Heart left ventricle (tissue), 16 donors: Measurements from ENCODE around the gene XPR1. TPM values are rescaled to one million over a fixed set of nuclear protein-coding genes. Genes with fewer than 3 reads are reported as not detected.

Experiments
- ATAC-seq, 4 donors: fragments of 200-7000 bp; cut with Tn5 transposase; one replicate each; pipeline ENCODE4 v1.9.1; 2020 to 2022; ENCODE audit warnings: moderate library complexity in 4 of 4, mild to moderate bottlenecking in 3 of 4, moderate number of reproducible peaks in 1 of 4
- DNase-seq, 5 donors: peaks; one replicate each; pipeline ENCODE4 v3.0.0-alpha.2; 2020
- H3K27ac ChIP-seq, 12 donors: fragments of 200-600 bp; sonication (generic) in 4 of 12; one replicate each; pipeline versions ENCODE4 v1.5.0 to v1.8.0; 2016 to 2022; ENCODE audit warnings: mild to moderate bottlenecking in 2 of 12
- H3K27me3 ChIP-seq, 9 donors: fragments of 200-600 bp; sonication (generic) in 2 of 9; one replicate each; pipeline versions ENCODE4 v1.5.1 to v1.8.0; 2016 to 2022; ENCODE audit warnings: mild to moderate bottlenecking in 3 of 9
- H3K36me3 ChIP-seq, 9 donors: fragments of 200-600 bp; sonication (generic) in 2 of 9; one replicate each; pipeline versions ENCODE4 v1.5.0 to v1.8.0; 2018 to 2022; ENCODE audit warnings: mild to moderate bottlenecking in 2 of 9
- H3K4me1 ChIP-seq, 12 donors: fragments of 200-600 bp; sonication (generic) in 4 of 12; one replicate each; pipeline versions ENCODE4 v1.5.0 to v1.8.0; 2016 to 2022; ENCODE audit warnings: mild to moderate bottlenecking in 3 of 12
- H3K4me3 ChIP-seq, 12 donors: fragments of 200-600 bp; sonication (generic) in 4 of 12; one replicate each; pipeline versions ENCODE4 v1.5.0 to v1.8.0; 2017 to 2022; ENCODE audit warnings: mild to moderate bottlenecking in 9 of 12, moderate library complexity in 4 of 12
- H3K9me3 ChIP-seq, 12 donors: fragments of 200-600 bp; sonication (generic) in 4 of 12; one replicate each; pipeline versions ENCODE4 v1.5.0 to v1.8.0; 2016 to 2022; ENCODE audit warnings: mild to moderate bottlenecking in 1 of 12
- CTCF ChIP-seq, 12 donors: fragments of 200-600 bp; sonication (generic) in 4 of 12; IDR thresholded peaks; one replicate each; pipeline versions ENCODE4 v1.5.0 to v1.8.0; 2018 to 2022; ENCODE audit warnings: antibody characterized with exemption in 12 of 12, mild to moderate bottlenecking in 5 of 12
- POLR2A ChIP-seq, 2 donors: fragments of 450-650 bp; IDR thresholded peaks; one replicate each; pipeline ENCODE4 v1.6.1; 2017; ENCODE audit warnings: antibody characterized with exemption in 2 of 2, mild to moderate bottlenecking in 2 of 2, moderate library complexity in 2 of 2
- WGBS, 4 donors: extraction: QIAGEN DNeasy Blood & Tissue Kit in 2 of 4; methylation state at CpG; one replicate each; pipeline versions ENCODE4 v1.1.5 to v1.1.7; 2013 to 2018; 5-methylcytosine and 5-hydroxymethylcytosine counted together
- intact Hi-C, 10 donors: fragments of 100-400 bp; cut with DNase I; formaldehyde crosslinking; loops; one replicate each; pipeline versions ENCODE4 v1.11.1 to v1.14.2; 2022
- polyA plus RNA-seq, 2 donors: library from polyadenylated mRNA; stranded (reverse); fragments of 200-250 nt; gene quantifications; one replicate each; pipeline ENCODE4 v1.2.3, GENCODE V29; 2013
- total RNA-seq, 9 donors: library from RNA; depleted of rRNA in 2 of 9; stranded (reverse); fragments of >200 nt in 2 of 9; fragmentation: NEBNext Ultra II Directional in 3 of 9; extraction: Animal tissue kit (Norgen Biotek cat#: 25700) in 3 of 9; gene quantifications; one replicate each; pipeline versions ENCODE4 v1.1.0 to v1.2.4, GENCODE V29; 2016 to 2023
- donor health status: ischemic (EF 13 %, LVEDD 7.1; RV severe dilation, severe dysfunction).
- donor health status: healthy with polysubstance abuse.
- donor health status: DM: no; HTN: yes; CAD: no.
- donor health status: DM: no; HTN: no; CAD: no.
- donor health status: ischemic (EF 25% LVEDD 6.9; RV normal size, moderate dysfunction).
- donor health status: ischemic (EF 25% LVEDD 5.7; RV mildly dilated, moderate dysfunction).
- donor health status: healthy.
- donor health status: DM: yes; HTN: yes; CAD: no.
- donor health status: ischemic (EF 35%, LVEDD 5.7; RV mildly dilated, moderate dysfunction).
- donor health status: nonischemic (EF 11% LVEDD 7.7; RV severe dilation, severe dysfunction).
- donor health status: DM: yes; HTN: yes; CAD: no.
- donor health status: PGD.
- donor health status: ischemic (EF 29% LVEDD 5.4; RV normal size, mild dysfunction).
- donor health status: nonischemic (EF 23%, LVEDD 6.1; RV moderate dilation, normal function).

Gene XPR1
- total and polyA plus RNA-seq, 11 donors, result 18.6 to 163 (median 59.8) TPM

GRCh38 chr1:180630408-180631193, 1.2 kb upstream of the XPR1 start:
- TF ChIP-seq CTCF (IDR thresholded peaks at IDR 0.05) (no peak), POLR2A (IDR thresholded peaks at IDR 0.05) (no peak)
- peaks cover 0 to 41% (median 23%) of the 10 kb centered on the region in 12 donors for H3K4me1 ChIP-seq
- intact Hi-C loops, result loop anchor here (1.0 to 10.0 kb wide), 5 partner anchors 37 to 232 kb away; no protein-coding TSS in a partner anchor
- no peak for DNase-seq
- ATAC-seq, result no peak
- no peaks in the 10 kb centered on the region for H3K36me3 ChIP-seq
- WGBS, 4 donors, result 87 to 95% (median 90%) methylated on average over 2 of the region's 2 CpGs
- H3K9me3 ChIP-seq, result no peaks in the 10 kb centered on the region
- no peaks in the 10 kb centered on the region for H3K27me3 ChIP-seq
- H3K4me3 ChIP-seq, result no peak overlapping the region
- peak overlapping the region in 8 of 12 donors; percentile 30 to 96 (median 88) for H3K27ac ChIP-seq

GRCh38 chr1:180631194-180631765, 542 bp upstream of the XPR1 start:
- H3K27ac ChIP-seq, result peak overlapping the region in 11 of 12 donors; percentile 23 to 96 (median 87)
- TF ChIP-seq POLR2A (IDR thresholded peaks at IDR 0.05), result no peak
- TF ChIP-seq CTCF (IDR thresholded peaks at IDR 0.05), result no peak
- ATAC-seq, result peak in 2 of 4 donors; percentile 3 to 7
- no peak for DNase-seq
- intact Hi-C loops, result loop anchor here (1.0 to 10.0 kb wide), 5 partner anchors 38 to 231 kb away; no protein-coding TSS in a partner anchor
- H3K4me3 ChIP-seq, result peak overlapping the region in 4 of 12 donors; percentile 69 to 98 (median 92)
- H3K27me3 ChIP-seq, result no peaks in the 10 kb centered on the region
- 43 to 50% (median 47%) methylated on average over 6 of the region's 6 CpGs for WGBS, 4 donors
- H3K36me3 ChIP-seq, result no peaks in the 10 kb centered on the region
- peaks cover 0 to 42% (median 23%) of the 10 kb centered on the region in 12 donors for H3K4me1 ChIP-seq
- H3K9me3 ChIP-seq, result no peaks in the 10 kb centered on the region

GRCh38 chr1:180632326-180633056, 669 bp downstream of the XPR1 start:
- peaks cover 0 to 44% (median 27%) of the 10 kb centered on the region in 12 donors for H3K4me1 ChIP-seq
- no peaks in the 10 kb centered on the region for H3K36me3 ChIP-seq
- H3K27me3 ChIP-seq, result no peaks in the 10 kb centered on the region
- 0 to 1% (median 1%) methylated on average over 21 to 44 of the region's 44 CpGs for WGBS, 4 donors
- H3K27ac ChIP-seq, result peak overlapping the region; percentile 77 to 97 (median 91)
- intact Hi-C loops, result loop anchor here (2.0 to 10.0 kb wide), 7 partner anchors 68 to 230 kb away; no protein-coding TSS in a partner anchor
- H3K4me3 ChIP-seq, result peak overlapping the region; percentile 69 to 98 (median 87)
- H3K9me3 ChIP-seq, result no peaks in the 10 kb centered on the region
- peak in 3 of 4 donors; percentile 43 to 58 (median 53) for ATAC-seq
- peak; percentile 69 to 85 (median 70) for DNase-seq
- no peak for TF ChIP-seq POLR2A (IDR thresholded peaks at IDR 0.05)
- peak in 5 of 12 donors; percentile 10 to 34 (median 19) for TF ChIP-seq CTCF (IDR thresholded peaks at IDR 0.05)
